Measurements from ENCODE around the gene MATN1. TPM values are rescaled to one million over a fixed set of nuclear protein-coding genes. Genes with fewer than 3 reads are reported as not detected.

Gene MATN1
- total RNA-seq, 1 experiment from 2014 or later, result not detected

DNA sequence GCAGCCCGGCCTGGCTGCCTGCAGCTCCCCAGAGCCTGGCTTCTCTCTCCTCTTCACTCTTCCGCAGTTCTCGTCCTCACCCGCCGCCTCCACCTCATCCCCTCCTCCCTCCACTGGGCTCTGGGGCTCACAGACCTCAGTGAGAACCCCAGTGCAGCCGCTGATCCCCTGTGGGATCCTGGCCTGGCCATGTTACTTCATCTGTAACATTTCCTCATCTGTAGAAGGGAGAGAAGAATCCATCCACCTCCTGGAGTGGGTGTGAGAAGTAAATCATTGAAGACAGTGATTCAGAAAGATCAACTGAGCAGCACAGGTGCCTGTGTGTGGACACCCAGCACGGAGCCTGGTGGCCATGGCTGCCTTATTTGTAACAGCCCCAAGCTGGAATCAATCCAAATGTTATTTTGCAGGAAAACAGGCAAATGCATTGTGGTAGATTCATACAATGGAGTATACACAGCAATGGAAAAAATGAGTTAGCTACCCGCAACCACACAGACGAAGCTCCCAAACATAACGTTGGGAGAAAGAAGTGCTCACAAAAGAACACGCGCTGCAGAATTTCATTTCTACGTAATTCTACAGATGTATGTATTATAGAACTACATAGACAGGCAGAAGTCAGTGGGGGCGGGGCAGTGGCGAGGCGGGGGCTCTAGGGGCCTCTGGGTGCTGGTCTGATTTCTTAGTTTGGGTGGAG, 25.5 kb upstream of the MATN1 start:
- no peak overlapping the region for H3K4me3 ChIP-seq
- H3K9me3 ChIP-seq, result no peaks in the 10 kb centered on the region
- no peak for DNase-seq
- H3K27me3 ChIP-seq, result no peaks in the 10 kb centered on the region
- no peaks in the 10 kb centered on the region for H3K36me3 ChIP-seq

DNA sequence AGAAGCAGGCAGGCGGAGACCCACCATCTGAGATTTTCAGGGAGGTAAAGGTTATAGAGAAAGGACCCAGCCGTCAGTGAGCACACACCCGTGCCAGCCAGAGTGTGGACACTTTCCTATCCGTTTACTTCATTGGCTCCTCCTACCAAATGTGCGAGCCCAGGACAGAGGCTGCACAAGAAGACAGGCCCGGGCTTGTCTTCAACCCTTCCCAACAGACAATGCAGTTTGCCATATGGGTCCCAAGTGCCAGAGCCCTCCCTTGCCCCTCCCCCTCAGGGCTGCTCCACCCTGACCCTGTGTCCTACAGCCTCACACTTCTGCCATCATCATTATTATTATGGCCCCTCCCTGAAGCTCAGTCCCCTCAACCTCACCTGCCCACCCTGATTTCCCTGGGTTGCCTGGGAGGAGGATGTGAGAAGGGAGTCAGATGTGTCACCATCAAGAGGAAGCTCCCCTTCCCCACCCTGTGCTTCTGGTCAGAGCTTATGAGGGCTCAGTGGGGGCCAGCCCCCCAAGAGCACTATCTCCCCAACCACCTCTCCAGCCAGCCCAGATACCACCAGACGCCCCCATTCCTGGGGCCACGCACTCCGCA, 24.8 kb upstream of the MATN1 start:
- DNase-seq, result no peak
- H3K9me3 ChIP-seq, result no peaks in the 10 kb centered on the region
- H3K4me3 ChIP-seq, result no peak overlapping the region
- H3K27me3 ChIP-seq, result no peaks in the 10 kb centered on the region
- H3K36me3 ChIP-seq, result no peaks in the 10 kb centered on the region

DNA sequence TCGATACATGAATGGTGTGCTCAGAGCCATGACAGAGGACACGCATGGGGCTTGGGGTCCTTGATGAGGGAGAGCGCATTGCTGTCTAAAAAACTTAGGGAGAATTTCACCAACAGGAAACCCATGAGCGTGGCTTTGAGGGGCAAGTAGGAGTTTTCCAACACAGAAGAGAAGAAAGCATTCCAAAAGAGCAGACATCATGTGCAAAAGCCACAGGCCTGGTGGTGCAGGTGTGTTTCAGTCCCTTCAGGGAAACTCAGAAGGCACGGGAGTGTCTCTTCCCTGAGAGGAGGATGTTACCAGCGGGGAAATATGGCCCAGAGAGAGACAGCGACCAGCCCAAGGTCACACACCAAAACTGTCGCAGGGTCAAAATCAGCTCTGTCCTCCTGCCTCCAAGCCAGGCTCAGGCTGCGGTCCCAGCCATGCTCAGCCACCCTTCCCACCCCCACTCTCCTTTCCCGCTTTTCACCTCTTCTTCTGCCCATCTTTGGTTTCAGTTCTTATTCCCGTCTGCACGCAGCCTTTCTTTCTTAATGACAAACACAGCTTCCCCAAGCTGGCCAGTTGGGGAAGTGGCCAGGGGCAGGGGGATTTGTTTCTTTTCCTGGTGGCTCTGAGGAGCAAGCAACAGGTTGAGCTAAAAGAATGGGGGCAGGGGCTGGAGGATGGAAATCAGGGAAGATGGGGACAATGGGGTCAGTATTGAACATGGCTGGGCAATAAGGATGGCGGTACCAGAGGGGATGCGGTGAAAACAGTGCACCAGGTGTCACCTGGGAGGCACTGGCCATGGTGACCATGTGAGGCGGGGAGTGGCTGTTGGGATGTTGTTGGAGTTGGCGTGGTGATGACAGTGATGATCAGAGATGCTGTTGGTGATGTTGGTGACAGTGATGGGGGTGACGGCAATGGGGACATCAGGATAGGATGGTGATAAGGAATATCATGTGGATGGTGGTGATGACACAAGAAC, 23.9 kb upstream of the MATN1 start:
- Histone ChIP-seq H3K9me3 (no peaks in the 10 kb centered on the region), H3K27me3 (no peaks in the 10 kb centered on the region), H3K36me3 (no peaks in the 10 kb centered on the region), H3K4me3 (no peak overlapping the region)
- DNase-seq, result no peak

DNA sequence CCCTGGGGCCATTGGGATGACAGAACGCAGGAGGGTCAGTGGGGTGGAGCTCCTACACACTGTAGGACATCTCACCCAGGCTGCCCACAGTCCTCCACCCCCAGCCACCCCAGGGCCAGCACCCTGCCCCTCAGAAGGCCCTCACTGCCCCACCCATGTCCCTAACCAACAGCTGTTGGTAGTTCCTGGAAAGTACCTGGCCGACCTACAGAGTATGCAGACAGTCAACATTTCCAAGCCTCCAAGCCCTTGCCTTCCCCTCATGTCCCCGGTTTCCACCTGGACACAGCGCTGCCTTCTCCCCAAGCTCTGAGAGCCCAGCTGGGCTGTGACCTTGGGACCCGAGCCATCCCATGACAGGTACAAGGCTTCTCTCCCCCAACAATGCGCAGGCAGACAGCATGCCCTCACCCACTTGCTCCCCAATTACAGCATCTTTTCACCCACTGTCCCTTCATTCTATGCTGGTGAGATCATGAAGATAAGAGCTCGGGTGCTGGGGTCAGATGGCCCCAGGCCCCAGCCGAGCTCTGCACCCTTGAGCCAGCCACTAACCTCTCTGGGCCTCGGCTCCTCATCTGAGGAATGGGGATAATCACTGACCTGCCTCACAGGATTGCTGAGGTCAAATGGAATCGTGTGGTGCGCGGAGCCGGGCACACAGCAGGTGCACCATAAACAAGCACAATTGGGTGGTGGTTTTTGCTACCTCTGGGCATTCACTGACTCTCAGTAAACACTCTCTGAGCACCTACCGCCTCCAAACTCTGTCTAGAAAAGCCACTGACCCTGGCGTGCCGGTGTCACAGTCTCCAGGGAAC, 23.0 kb upstream of the MATN1 start:
- no peak for DNase-seq
- no peaks in the 10 kb centered on the region for H3K36me3 ChIP-seq
- no peaks in the 10 kb centered on the region for H3K27me3 ChIP-seq

DNA sequence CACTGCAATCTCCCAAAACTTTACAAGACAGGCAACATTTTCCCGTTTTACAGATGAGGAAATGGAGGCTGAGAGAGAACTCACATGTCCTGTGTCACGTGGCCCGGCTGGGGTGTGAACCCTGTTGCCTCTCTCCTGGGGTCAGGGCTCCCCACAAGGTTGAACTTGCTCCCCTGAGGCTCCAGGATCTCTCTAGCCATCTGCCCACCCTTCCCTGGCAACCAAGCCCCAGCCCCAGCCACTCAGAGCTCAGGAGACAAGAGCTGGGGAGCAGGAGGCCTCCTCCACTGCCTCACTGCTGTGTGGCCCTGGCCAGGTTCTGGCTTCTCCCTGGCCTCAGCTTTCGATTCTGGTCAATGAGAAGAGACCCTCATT, 22.4 kb upstream of the MATN1 start:
- Histone ChIP-seq H3K4me3 (no peak overlapping the region), H3K9me3 (no peaks in the 10 kb centered on the region), H3K36me3 (no peaks in the 10 kb centered on the region), H3K27me3 (no peaks in the 10 kb centered on the region)
- no peak for DNase-seq

More for the DNA sequence above, 23.0 kb upstream of the MATN1 start:
- no peaks in the 10 kb centered on the region for H3K9me3 ChIP-seq
- no peak overlapping the region for H3K4me3 ChIP-seq

DNA sequence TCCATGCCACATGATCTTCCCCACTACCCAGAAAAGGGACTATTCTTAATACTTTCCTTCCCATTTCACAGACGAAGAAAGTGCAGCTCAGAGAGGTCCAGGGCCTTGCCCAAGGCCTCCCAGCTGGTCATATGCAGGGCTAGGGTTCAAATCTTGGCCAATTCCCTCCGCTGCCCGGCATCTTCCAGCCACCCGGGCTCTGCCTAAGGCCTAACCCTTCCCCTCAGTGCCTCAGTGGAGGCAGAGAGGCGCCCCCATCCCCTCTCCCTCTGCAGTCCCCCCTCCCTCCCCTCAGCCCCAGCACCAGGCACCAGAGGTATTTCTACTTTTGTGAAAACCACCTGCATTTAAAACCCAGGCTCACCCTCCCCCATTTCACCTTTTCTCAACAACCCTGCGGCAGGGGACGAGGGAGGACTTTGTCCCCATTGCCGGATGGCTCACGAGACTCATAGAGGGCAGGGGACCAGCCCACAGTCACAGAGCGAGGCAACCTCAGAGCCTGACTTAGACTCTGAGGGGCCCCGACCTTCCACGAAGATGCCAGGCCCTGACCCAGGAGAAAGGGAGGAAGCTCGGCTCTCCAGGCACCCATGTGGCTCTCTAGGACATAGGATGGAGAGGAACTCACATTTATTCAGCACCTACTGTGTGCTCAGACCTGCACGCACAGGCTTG, 21.9 kb upstream of the MATN1 start:
- no peaks in the 10 kb centered on the region for H3K27me3 ChIP-seq
- DNase-seq, result no peak
- H3K9me3 ChIP-seq, result no peaks in the 10 kb centered on the region
- H3K36me3 ChIP-seq, result no peaks in the 10 kb centered on the region
- H3K4me3 ChIP-seq, result no peak overlapping the region

DNA sequence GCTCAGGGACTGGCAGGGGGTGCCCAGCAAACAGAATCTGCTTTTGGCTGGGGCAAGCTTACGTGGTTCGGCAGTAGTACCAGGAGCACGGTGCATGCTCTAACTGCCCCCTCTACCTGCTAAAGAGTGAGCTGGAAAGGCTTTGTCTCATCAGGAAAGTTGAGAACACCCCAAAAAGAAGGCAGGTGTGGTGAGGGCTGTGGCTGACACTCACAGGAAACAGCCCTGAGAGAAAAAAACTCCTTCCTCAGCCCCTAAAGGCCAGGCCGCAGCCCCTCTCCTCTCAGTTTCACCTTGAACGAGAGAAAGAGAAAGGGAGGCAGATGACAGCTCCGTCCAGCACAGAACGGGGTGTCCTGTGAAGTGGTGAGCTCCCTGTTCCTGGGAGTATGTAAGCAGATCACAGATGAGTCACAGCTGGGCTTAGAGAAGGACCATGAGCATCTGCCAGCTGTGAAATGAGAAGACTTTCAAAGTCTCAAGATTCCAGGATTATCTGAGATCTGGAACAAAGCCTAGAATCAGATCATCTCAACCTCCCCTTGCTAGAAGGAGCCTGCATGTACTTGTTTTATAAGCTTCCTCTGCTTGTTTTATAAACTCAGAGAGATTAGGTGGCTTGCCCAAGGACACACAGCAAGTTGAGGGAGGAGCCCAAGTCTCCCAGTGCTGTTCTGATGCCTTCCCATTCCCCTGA, 20.8 kb upstream of the MATN1 start:
- peak; percentile 21 for DNase-seq
- Histone ChIP-seq H3K27me3 (no peaks in the 10 kb centered on the region), H3K9me3 (no peaks in the 10 kb centered on the region), H3K36me3 (no peaks in the 10 kb centered on the region), H3K4me3 (no peak overlapping the region)

DNA sequence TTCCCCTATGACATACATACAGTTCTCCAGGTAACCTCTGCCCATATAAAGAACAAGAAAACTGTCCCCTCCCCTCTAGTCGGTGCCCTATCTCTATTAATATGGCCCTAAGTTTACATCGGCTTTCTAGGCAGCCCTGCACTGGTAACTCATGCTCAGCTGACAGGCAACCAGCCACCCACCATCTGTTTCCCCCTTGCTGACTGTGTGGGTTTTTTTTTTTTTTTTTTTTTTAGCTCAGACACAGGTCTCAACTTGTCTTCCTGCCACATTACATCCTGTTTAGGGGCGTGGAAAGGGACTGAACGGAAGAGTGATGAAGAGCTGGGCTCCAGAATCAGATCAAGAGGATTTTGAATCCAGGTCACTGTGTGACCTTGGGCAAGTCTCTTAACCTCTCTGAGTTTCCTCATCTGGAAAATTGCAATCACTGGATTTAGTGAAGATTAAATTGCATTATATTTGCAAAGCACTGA, 20.2 kb upstream of the MATN1 start:
- Histone ChIP-seq H3K36me3 (no peaks in the 10 kb centered on the region), H3K27me3 (no peaks in the 10 kb centered on the region), H3K4me3 (no peak overlapping the region), H3K9me3 (no peaks in the 10 kb centered on the region)
- no peak for DNase-seq

DNA sequence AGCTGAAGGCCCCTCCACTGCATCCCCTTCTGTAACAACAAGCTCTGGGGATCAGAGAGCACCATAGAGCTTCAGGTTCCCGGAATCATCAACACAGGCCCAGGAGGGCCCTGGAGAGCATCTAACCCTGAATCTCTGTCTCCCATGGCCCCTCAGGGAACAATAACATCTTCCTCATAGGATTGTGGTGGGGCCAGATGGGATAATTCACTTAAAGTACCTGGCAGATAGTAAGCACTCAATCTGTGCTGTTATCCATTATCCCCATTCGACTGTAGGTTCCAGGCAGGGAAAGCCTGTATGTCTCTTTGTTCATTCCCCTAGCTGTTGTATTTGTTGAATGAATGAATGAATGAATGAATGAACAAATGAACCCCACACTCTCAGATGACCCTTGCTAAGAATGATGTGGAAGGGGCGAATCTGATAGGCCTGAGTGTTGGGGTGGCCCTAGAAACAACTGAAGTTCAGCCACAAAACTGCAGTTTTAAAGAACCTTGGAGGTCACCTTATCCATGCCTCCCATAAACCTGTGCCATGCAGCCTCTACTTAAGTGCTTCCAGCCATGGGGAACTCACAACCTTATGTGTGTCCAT, 19.7 kb upstream of the MATN1 start:
- H3K27me3 ChIP-seq, result no peaks in the 10 kb centered on the region
- H3K4me3 ChIP-seq, result no peak overlapping the region
- no peak for DNase-seq
- H3K9me3 ChIP-seq, result no peaks in the 10 kb centered on the region
- H3K36me3 ChIP-seq, result no peaks in the 10 kb centered on the region

DNA sequence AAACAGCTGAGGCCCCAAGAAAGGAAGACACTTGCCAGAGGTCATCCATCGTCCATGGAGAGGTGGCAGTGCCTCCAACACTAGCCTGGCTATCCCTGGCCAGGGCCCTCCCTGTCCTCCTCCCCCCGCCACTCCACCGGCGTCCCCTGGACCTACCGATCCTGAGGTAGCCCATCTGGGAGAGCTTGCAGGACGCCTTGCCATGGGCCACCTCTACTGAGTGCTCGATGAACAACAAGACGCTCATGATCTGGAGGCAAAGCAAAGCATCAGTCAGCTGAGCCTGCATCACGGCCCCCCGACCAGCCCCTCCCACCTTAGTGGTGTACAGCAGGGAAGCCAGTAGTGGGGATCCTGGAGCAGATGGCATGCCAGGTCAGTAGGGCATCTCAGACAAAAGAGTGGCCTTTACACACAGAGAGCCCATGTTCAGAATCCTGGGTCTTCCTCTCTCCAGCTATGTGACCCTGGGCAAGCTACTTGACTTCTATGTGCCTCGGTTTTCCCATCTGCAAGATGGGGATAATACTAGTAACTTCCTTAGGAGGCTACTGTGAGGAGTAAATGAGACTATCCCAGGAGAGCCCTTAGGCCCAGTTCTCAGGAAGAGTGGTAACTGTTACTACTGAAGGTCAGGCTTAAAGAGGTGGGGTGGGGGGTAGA, 19.0 kb upstream of the MATN1 start:
- Histone ChIP-seq H3K27me3 (no peaks in the 10 kb centered on the region), H3K4me3 (no peak overlapping the region), H3K9me3 (no peaks in the 10 kb centered on the region), H3K36me3 (no peaks in the 10 kb centered on the region)
- no peak for DNase-seq

DNA sequence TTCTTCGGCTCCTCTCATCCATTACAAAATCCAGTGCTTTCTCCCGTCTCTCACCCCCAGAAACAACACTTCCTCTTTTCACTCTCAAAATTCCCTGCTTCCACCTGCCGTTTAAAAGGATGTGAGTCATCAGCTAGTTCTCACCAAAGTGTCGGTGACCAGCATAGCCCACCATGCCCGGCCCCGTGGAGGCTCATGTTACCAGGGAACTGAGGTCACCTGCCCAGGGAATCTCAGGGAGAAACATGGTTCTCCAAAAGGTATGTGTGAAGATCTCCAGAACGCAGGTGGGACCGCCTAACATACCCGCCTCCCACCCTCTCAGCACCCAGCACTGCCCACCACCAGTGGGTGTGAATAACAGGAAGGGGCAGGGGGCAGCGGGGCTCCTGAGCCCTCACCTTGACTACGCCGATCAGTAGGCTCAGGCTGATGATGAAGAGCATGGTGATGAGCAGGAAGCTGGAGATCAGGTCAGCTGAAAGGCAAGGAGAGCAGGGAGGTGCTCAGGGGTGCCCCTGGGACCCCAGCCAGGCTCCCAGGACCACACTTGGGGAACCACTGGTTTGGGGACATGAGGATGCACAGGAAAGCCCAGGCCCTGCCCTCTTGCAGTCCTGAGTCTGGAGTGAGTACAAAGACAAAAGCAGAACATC, 18.0 kb upstream of the MATN1 start:
- Histone ChIP-seq H3K36me3 (no peaks in the 10 kb centered on the region), H3K4me3 (no peak overlapping the region), H3K9me3 (no peaks in the 10 kb centered on the region), H3K27me3 (no peaks in the 10 kb centered on the region)
- no peak for DNase-seq

DNA sequence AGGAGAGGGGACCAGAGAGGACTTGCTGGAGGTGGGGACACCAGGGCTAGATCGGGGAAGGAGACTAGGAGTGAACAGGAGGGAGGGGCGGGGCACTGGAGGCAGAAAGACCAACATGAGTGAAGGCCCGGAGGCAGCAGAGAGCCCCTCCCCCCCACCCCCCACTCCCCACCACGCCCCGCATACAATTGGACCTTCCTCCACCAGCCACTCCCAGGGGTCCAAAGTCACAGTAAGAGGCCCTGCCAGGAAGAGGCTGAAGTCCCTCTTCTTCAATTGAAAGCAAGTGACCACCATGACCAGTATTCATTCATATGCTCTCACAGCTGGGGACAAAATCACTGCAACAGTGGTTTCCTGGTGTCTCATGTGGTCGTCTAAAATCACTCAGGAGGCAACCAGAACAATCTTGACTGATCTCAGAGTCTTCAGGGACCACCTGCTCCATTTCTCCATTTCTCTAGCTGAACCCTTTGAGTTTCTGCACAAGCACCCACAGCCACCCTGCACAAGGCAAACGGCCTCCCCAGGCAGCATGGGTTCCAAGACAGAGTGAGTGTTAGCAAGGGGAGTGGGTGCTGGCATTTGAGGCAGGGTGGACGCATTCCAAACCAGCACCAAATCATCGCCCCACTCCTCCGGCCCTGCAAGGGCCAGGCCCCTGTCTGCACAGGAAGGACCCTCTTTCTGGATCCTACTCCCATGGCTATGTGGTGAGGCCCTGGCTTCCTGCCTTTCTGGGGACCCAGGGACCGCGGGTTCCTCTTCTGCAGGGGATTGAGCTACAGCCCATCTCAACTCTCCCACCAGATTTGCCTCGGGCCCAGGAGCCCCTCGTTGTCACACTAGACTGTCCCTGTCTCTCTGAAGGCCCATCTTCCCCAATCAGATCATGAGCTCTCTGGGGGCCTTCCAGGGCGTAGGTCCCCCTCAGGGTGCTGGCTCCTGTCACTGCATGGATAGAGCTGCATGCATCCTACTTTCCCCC, 17.2 kb upstream of the MATN1 start:
- no peak for DNase-seq
- H3K9me3 ChIP-seq, result no peaks in the 10 kb centered on the region
- no peaks in the 10 kb centered on the region for H3K27me3 ChIP-seq
- H3K36me3 ChIP-seq, result no peaks in the 10 kb centered on the region
- no peak overlapping the region for H3K4me3 ChIP-seq

DNA sequence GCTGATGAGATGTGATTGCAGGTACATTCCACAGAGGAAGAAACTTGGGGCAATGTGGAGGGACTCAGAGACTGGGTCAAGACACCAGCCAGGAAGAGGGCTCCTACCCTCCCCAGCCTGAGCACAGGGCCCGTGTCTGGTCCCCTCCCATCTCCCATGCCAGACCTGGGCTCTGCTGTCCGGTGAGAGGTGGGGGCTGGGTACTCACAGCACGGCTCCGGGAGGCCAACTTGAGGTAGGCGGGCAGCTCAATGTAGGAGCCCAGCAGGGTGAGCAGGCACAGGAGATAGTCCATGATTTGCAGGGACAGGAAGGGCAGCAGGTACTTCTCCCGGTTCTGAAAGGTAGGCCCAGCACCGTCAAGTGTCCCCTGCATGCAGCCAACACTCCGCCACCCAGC, 16.2 kb upstream of the MATN1 start:
- DNase-seq, result no peak
- H3K4me3 ChIP-seq, result no peak overlapping the region
- H3K36me3 ChIP-seq, result no peaks in the 10 kb centered on the region
- H3K27me3 ChIP-seq, result no peaks in the 10 kb centered on the region
- no peaks in the 10 kb centered on the region for H3K9me3 ChIP-seq
